Measurements from ENCODE around the gene IGFN1.

DNA sequence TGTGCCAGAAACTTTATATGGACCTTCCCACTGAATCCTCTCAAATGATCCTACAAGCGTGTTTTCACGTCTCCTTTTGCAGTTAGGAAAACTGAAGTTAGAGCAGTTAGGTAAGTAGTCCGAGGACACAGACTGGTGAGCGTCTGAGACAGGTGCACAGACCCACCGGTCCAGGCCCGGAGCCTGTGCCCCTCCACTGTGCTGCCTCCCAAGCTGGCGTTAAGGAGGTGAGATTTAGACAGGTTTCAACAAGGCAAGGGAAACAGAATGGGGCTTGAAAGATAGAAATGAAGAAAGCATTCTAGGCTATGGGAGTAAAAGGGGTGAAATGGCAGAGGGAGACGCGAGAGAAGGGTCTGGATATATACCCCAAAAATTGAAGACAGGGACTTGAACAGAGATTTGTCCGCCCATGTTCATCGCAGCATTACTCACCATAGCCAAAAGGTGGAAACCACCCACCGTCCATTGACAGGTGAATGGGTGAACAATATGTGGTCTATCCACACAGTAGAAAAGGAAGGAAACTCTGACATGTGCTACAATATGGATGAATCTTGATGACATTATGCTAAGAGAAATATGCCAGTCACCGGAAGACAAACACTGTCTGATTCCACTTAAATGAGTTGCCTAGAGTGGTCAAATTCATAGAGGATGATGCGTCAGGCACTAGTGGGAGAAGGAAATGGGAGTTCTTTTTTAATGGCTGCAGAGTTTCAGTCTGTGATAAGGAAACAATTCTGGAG is 77.0 kb downstream of the IGFN1 start:
- TF ChIP-seq, protein P1, sequence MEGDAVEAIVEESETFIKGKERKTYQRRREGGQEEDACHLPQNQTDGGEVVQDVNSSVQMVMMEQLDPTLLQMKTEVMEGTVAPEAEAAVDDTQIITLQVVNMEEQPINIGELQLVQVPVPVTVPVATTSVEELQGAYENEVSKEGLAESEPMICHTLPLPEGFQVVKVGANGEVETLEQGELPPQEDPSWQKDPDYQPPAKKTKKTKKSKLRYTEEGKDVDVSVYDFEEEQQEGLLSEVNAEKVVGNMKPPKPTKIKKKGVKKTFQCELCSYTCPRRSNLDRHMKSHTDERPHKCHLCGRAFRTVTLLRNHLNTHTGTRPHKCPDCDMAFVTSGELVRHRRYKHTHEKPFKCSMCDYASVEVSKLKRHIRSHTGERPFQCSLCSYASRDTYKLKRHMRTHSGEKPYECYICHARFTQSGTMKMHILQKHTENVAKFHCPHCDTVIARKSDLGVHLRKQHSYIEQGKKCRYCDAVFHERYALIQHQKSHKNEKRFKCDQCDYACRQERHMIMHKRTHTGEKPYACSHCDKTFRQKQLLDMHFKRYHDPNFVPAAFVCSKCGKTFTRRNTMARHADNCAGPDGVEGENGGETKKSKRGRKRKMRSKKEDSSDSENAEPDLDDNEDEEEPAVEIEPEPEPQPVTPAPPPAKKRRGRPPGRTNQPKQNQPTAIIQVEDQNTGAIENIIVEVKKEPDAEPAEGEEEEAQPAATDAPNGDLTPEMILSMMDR (conservative IDR thresholded peaks at IDR 0.05; ENCODE audit: low read depth, low read length), result peak; percentile 94
- TF ChIP-seq EZH2phosphoT487 (IDR thresholded peaks at IDR 0.05; ENCODE audit: borderline replicate concordance, low read length), result no peak
- no peak for TF ChIP-seq EZH2 (IDR thresholded peaks at IDR 0.05; ENCODE audit: low read length, unreplicated experiment)
